ENCODE data around the gene RGL4. TPM values are rescaled to one million over a fixed set of nuclear protein-coding genes. Genes with fewer than 3 reads are reported as not detected.

The RGL4 gene
- total and polyA plus RNA-seq, 2 experiments from 2014 or later = 0.16 TPM; not detected in 1

GRCh38 chr22:23718371-23719165, 27.8 kb downstream of the RGL4 start:
- H4K20me1 ChIP-seq (replicated peaks; ENCODE audit: insufficient read depth) = no peaks in the 10 kb centered on the region; the same call in 1 of the 2 replicates
- H3F3A ChIP-seq (replicated peaks; ENCODE audit: low read depth) = no peaks in the 10 kb centered on the region
- H3K27ac ChIP-seq (ENCODE audit: low read depth) = no peak overlapping the region
- no peak overlapping the region for H3K4me2 ChIP-seq
- peaks cover 10% of the 10 kb centered on the region for H3K36me3 Mint-ChIP-seq (ENCODE audit: low read depth)
- H3K27ac Mint-ChIP-seq = no peak overlapping the region
- ATAC-seq (no peak), DNase-seq (ENCODE audit: low spot score) (no peak)
- no peak overlapping the region for H3K4me3 ChIP-seq
- no peak overlapping the region for H3K4me3 Mint-ChIP-seq
- H2AFZ ChIP-seq = no peak overlapping the region
- peaks cover 10% of the 10 kb centered on the region for H3K79me2 ChIP-seq (replicated peaks; ENCODE audit: insufficient read depth)
- H3K36me3 ChIP-seq (ENCODE audit: insufficient read depth) = no peaks in the 10 kb centered on the region
- no peaks in the 10 kb centered on the region for H3K9me3 Mint-ChIP-seq
- no peak for TF ChIP-seq EZH2 (IDR thresholded peaks at IDR 0.05; ENCODE audit: low read depth, unreplicated experiment)
- TF ChIP-seq CTCF (conservative IDR thresholded peaks at IDR 0.05; ENCODE audit: low read depth in 2 of 2) = no peak
- no peak for TF ChIP-seq JUNB (IDR thresholded peaks at IDR 0.05; ENCODE audit: unreplicated experiment)
- TF ChIP-seq ZNF331 (CRISPR knock-in tag; IDR thresholded peaks at IDR 0.05; ENCODE audit: low read depth) = no peak
- TF ChIP-seq ZNF114 (CRISPR knock-in tag; IDR thresholded peaks at IDR 0.05) = no peak
- no peak for TF ChIP-seq REST (IDR thresholded peaks at IDR 0.05; ENCODE audit: unreplicated experiment)
- TF ChIP-seq POLR2AphosphoS5 (IDR thresholded peaks at IDR 0.05; ENCODE audit: low read depth) = no peak
- TF ChIP-seq NANOG (IDR thresholded peaks at IDR 0.05; ENCODE audit: borderline replicate concordance) = no peak
- H3K4me1 Mint-ChIP-seq = peaks cover 4% of the 10 kb centered on the region; the same call in 2 of the 3 replicates
- peaks cover 7% of the 10 kb centered on the region; the same call in 1 of the 2 replicates for H3K4me1 ChIP-seq (ENCODE audit: insufficient read depth)
- peaks cover 8% of the 10 kb centered on the region for H3K27me3 Mint-ChIP-seq (ENCODE audit: insufficient read depth, low read depth, poor library complexity)
- H3K27me3 ChIP-seq (ENCODE audit: insufficient read depth) = no peaks in the 10 kb centered on the region
- no peaks in the 10 kb centered on the region for H3K9me2 ChIP-seq (ENCODE audit: insufficient read depth)

GRCh38 chr22:23720855-23721254, 30.0 kb downstream of the RGL4 start:
- Mint-ChIP-seq H3K36me3 (ENCODE audit: low read depth) (no peaks in the 10 kb centered on the region), H3K4me3 (no peak overlapping the region), H3K27ac (no peak overlapping the region), H3K27me3 (ENCODE audit: insufficient read depth, low read depth, poor library complexity) (peaks cover 8% of the 10 kb centered on the region), H3K9me3 (no peaks in the 10 kb centered on the region), H3K4me1 (peaks cover 4% of the 10 kb centered on the region; the same call in 2 of the 3 replicates)
- ATAC-seq = no peak
- H4K20me1 ChIP-seq (replicated peaks; ENCODE audit: insufficient read depth) = no peaks in the 10 kb centered on the region; the same call in 1 of the 2 replicates
- no peaks in the 10 kb centered on the region for H3K36me3 ChIP-seq (ENCODE audit: insufficient read depth)
- peaks cover 9% of the 10 kb centered on the region for H3K79me2 ChIP-seq (replicated peaks; ENCODE audit: insufficient read depth)
- H3K4me1 ChIP-seq (ENCODE audit: insufficient read depth) = peaks cover 7% of the 10 kb centered on the region; the same call in 1 of the 2 replicates
- no peak for DNase-seq (ENCODE audit: low spot score)
- no peaks in the 10 kb centered on the region for H3K9me2 ChIP-seq (ENCODE audit: insufficient read depth)
- H3K27me3 ChIP-seq (ENCODE audit: insufficient read depth) = no peaks in the 10 kb centered on the region
- no peak overlapping the region for H3K27ac ChIP-seq (ENCODE audit: low read depth)
- H3K4me3 ChIP-seq = no peak overlapping the region
- no peak overlapping the region for H2AFZ ChIP-seq
- H3K4me2 ChIP-seq = no peak overlapping the region
- H3F3A ChIP-seq (replicated peaks; ENCODE audit: low read depth) = no peaks in the 10 kb centered on the region
- TF ChIP-seq JUNB (IDR thresholded peaks at IDR 0.05; ENCODE audit: unreplicated experiment) (no peak), POLR2AphosphoS5 (IDR thresholded peaks at IDR 0.05; ENCODE audit: low read depth) (no peak), ZNF462 (CRISPR knock-in tag; IDR thresholded peaks at IDR 0.05) (no peak)

Data from GM23338 (cell line).